ENCODE measurements around the gene COPG1. TPM values are rescaled to one million over a fixed set of nuclear protein-coding genes. Genes with fewer than 3 reads are reported as not detected.

Gene COPG1
- total RNA-seq, 4 donors from 2014 or later, result 72.6 to 124 (median 88.1) TPM

DNA sequence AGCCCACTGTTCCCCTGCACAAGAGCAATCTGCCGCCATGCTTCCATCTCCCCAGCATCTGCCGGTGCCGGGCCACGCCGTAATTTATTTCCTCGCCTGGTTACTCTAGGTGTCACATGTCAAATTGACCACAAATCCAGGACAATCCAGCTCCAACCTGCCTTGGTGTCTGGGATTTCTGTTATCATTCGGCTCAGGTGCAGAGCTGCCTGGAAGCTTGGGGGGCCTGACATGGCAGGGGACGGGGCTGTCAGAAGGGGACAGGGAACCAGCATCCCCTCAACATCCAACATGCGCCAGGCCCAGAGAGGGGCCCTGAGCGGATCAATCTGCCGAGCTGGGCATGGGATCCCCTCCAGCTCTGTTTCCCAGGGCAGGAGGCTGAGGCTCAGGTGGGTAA, 77.2 kb downstream of the COPG1 start:
- WGBS, 2 donors, result 85 to 89% methylated on average over 11 of the region's 11 CpGs
- Histone ChIP-seq H3K36me3 (peaks cover 0 to 38% (median 0%) of the 10 kb centered on the region in 3 donors), H3K4me3 (no peak overlapping the region), H3K27ac (no peak overlapping the region), H3K9me3 (no peaks in the 10 kb centered on the region), H3K27me3 (no peaks in the 10 kb centered on the region), H3K4me1 (no peaks in the 10 kb centered on the region)
- TF ChIP-seq, protein P1, sequence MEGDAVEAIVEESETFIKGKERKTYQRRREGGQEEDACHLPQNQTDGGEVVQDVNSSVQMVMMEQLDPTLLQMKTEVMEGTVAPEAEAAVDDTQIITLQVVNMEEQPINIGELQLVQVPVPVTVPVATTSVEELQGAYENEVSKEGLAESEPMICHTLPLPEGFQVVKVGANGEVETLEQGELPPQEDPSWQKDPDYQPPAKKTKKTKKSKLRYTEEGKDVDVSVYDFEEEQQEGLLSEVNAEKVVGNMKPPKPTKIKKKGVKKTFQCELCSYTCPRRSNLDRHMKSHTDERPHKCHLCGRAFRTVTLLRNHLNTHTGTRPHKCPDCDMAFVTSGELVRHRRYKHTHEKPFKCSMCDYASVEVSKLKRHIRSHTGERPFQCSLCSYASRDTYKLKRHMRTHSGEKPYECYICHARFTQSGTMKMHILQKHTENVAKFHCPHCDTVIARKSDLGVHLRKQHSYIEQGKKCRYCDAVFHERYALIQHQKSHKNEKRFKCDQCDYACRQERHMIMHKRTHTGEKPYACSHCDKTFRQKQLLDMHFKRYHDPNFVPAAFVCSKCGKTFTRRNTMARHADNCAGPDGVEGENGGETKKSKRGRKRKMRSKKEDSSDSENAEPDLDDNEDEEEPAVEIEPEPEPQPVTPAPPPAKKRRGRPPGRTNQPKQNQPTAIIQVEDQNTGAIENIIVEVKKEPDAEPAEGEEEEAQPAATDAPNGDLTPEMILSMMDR (IDR thresholded peaks at IDR 0.05), result no peak
- no peak for TF ChIP-seq POLR2A (IDR thresholded peaks at IDR 0.05)
- no peak for TF ChIP-seq EP300 (IDR thresholded peaks at IDR 0.05)
- no peak for DNase-seq (ENCODE audit: low spot score in 2 of 2)

Small RNAs within 50 kb of the gene (small RNA-seq; reads per million reads assigned to genes)
- gene MIR6826 (not detected), gene RPS27P12 (not detected)

Other genes starting within 250 kb of the COPG1 start
- gene EFCC1, start 248.3 kb upstream of the COPG1 start, total RNA-seq, result 1 to 10 TPM in 3 of 4 donors, under 1 TPM in 1; 0.22 to 2.1 (median 1.9) TPM
- gene GP9, start 188.8 kb upstream of the COPG1 start, total RNA-seq, result not detected
- 10 to 100 TPM in 1 of 4 donors, 1 to 10 TPM in 3; 4.8 to 13.2 (median 8.6) TPM for gene RAB43, start 127.8 kb upstream of the COPG1 start, total RNA-seq
- gene ISY1, start 88.5 kb upstream of the COPG1 start, total RNA-seq, result 10 to 100 TPM in 3 of 4 donors, 1 to 10 TPM in 1; 9.8 to 20.9 (median 16.0) TPM
- gene CNBP, start 65.7 kb upstream of the COPG1 start, total RNA-seq, result 100 to 1,000 TPM; 329 to 533 (median 488) TPM
- 10 to 100 TPM; 18.2 to 36.7 (median 27.9) TPM for gene HMCES, start 29.3 kb downstream of the COPG1 start, total RNA-seq
- 1 to 10 TPM in 1 of 4 donors, under 1 TPM in 3; 0.22 to 2.2 (median 0.46) TPM for gene EFCAB12, start 179.0 kb downstream of the COPG1 start, total RNA-seq
- gene MBD4, start 190.3 kb downstream of the COPG1 start, total RNA-seq, result 10 to 100 TPM; 15.5 to 42.0 (median 32.8) TPM
- 10 to 100 TPM; 36.6 to 74.4 (median 43.3) TPM for gene IFT122, start 190.6 kb downstream of the COPG1 start, total RNA-seq